Measurements from ENCODE around the gene MCOLN2.

MCOLN2 gene

DNA sequence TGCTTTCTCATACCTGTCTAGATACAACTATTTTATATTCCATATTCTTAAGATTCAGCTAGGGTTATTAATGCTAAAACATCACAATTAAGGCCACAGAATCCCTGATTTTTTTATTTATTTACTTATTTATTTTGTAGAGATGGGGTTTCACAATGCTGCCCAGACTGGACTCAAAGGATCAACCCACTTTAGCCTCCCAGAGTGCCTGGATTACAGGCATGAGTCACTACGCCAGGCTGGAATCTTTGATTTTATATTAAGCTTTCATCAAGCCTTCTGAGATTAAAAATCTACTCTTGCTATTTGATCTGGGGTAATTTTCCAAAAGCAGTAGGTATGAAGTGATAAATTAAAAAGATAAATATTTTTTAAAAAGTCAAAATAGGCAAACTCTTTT lies 38.9 kb downstream of the MCOLN2 start:
- Histone ChIP-seq H3K4ac (ENCODE audit: low read depth, low read length) (no peak overlapping the region), H3K23ac (ENCODE audit: low read length) (no peak overlapping the region), H2BK5ac (ENCODE audit: low read length) (no peak overlapping the region)

GRCh38 chr1:84956655-84957054 lies 40.3 kb downstream of the MCOLN2 start:
- Histone ChIP-seq H2AK5ac (ENCODE audit: low read length) (no peak overlapping the region), H3K4ac (ENCODE audit: low read depth, low read length) (no peak overlapping the region), H3K23ac (ENCODE audit: low read length) (no peak overlapping the region), H3K27ac (ENCODE audit: low read depth, low read length) (no peak overlapping the region), H3K27me3 (ENCODE audit: insufficient read depth, low read length, poor library complexity) (peaks cover 2% of the 10 kb centered on the region), H3K36me3 (ENCODE audit: control insufficient read depth, insufficient read depth, low read length) (no peaks in the 10 kb centered on the region), H2BK120ac (ENCODE audit: low read depth, low read length) (no peak overlapping the region), H2BK5ac (ENCODE audit: low read length) (no peak overlapping the region), H2BK15ac (replicated peaks; ENCODE audit: low read depth) (no peak overlapping the region), H3K79me2 (ENCODE audit: control insufficient read depth, insufficient read depth, low read length) (no peaks in the 10 kb centered on the region), H3K4me2 (ENCODE audit: low read length) (no peak overlapping the region), H3K18ac (ENCODE audit: low read length) (no peak overlapping the region), H3K9ac (ENCODE audit: low read length) (no peak overlapping the region), H4K8ac (ENCODE audit: low read depth, low read length) (no peak overlapping the region), H3K4me3 (ENCODE audit: low read length) (no peak overlapping the region), H3K56ac (ENCODE audit: low read length) (no peak overlapping the region), H4K5ac (ENCODE audit: low read length) (no peak overlapping the region), H3K79me1 (ENCODE audit: low read length) (no peaks in the 10 kb centered on the region), H3K4me1 (ENCODE audit: control insufficient read depth, low read depth, low read length) (no peaks in the 10 kb centered on the region)
- no CpG with 5 or more reads among the region's 6 CpGs for WGBS (ENCODE audit: extremely low coverage, insufficient coverage, low lambda C conversion rate)
- DNase-seq: peak; percentile 25

More for the DNA sequence above, 38.9 kb downstream of the MCOLN2 start:
- no peaks in the 10 kb centered on the region for H3K36me3 ChIP-seq (ENCODE audit: control insufficient read depth, insufficient read depth, low read length)
- H3K18ac ChIP-seq (ENCODE audit: low read length): no peak overlapping the region
- no peak overlapping the region for H3K9ac ChIP-seq (ENCODE audit: low read length)
- H2AK5ac ChIP-seq (ENCODE audit: low read length): no peak overlapping the region
- no peak overlapping the region for H4K5ac ChIP-seq (ENCODE audit: low read length)
- H2BK120ac ChIP-seq (ENCODE audit: low read depth, low read length): no peak overlapping the region
- H2BK15ac ChIP-seq (replicated peaks; ENCODE audit: low read depth): no peak overlapping the region
- no peaks in the 10 kb centered on the region for H3K4me1 ChIP-seq (ENCODE audit: control insufficient read depth, low read depth, low read length)
- no peak overlapping the region for H3K4me2 ChIP-seq (ENCODE audit: low read length)
- no peak overlapping the region for H3K4me3 ChIP-seq (ENCODE audit: low read length)
- H4K8ac ChIP-seq (ENCODE audit: low read depth, low read length): no peak overlapping the region
- H3K56ac ChIP-seq (ENCODE audit: low read length): no peak overlapping the region
- H3K27me3 ChIP-seq (ENCODE audit: insufficient read depth, low read length, poor library complexity): peaks cover 2% of the 10 kb centered on the region
- no CpG with 5 or more reads among the region's 1 CpG for WGBS (ENCODE audit: extremely low coverage, insufficient coverage, low lambda C conversion rate)
- no peak overlapping the region for H3K27ac ChIP-seq (ENCODE audit: low read depth, low read length)
- no peaks in the 10 kb centered on the region for H3K79me2 ChIP-seq (ENCODE audit: control insufficient read depth, insufficient read depth, low read length)
- no peaks in the 10 kb centered on the region for H3K79me1 ChIP-seq (ENCODE audit: low read length)
- DNase-seq: no peak

DNA sequence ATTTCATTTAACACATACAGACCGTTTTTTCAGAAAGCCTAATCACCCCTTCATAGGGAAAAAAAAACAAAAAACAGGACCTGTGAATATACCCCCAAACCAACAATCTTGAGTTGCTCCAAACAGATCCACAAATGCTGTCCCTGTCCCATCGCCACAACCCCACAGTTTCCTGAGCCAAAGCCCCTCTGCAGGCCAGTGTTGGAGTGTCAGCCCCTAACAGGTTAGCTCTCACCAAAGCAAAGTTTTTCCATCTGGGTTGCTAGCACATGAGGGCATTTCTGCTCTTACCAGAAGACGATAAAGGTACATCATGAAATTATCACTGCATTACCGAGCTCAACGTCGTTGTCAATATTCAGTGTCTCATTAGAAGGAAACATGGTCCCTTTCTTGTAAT lies 40.8 kb downstream of the MCOLN2 start:
- no peaks in the 10 kb centered on the region for H3K79me2 ChIP-seq (ENCODE audit: control insufficient read depth, insufficient read depth, low read length)
- H3K27me3 ChIP-seq (ENCODE audit: insufficient read depth, low read length, poor library complexity): peaks cover 2% of the 10 kb centered on the region
- H3K4me2 ChIP-seq (ENCODE audit: low read length): no peak overlapping the region
- H2BK120ac ChIP-seq (ENCODE audit: low read depth, low read length): no peak overlapping the region
- no peaks in the 10 kb centered on the region for H3K4me1 ChIP-seq (ENCODE audit: control insufficient read depth, low read depth, low read length)
- no peaks in the 10 kb centered on the region for H3K36me3 ChIP-seq (ENCODE audit: control insufficient read depth, insufficient read depth, low read length)
- H3K79me1 ChIP-seq (ENCODE audit: low read length): no peaks in the 10 kb centered on the region
- DNase-seq: no peak
- no peak overlapping the region for H3K23ac ChIP-seq (ENCODE audit: low read length)
- no peak overlapping the region for H2BK5ac ChIP-seq (ENCODE audit: low read length)
- no peak overlapping the region for H4K5ac ChIP-seq (ENCODE audit: low read length)
- WGBS (ENCODE audit: extremely low coverage, insufficient coverage, low lambda C conversion rate): no CpG with 5 or more reads among the region's 6 CpGs
- H3K4ac ChIP-seq (ENCODE audit: low read depth, low read length): no peak overlapping the region
- H3K27ac ChIP-seq (ENCODE audit: low read depth, low read length): no peak overlapping the region
- H3K56ac ChIP-seq (ENCODE audit: low read length): no peak overlapping the region
- H2AK5ac ChIP-seq (ENCODE audit: low read length): no peak overlapping the region
- no peak overlapping the region for H4K8ac ChIP-seq (ENCODE audit: low read depth, low read length)
- H3K4me3 ChIP-seq (ENCODE audit: low read length): no peak overlapping the region
- H2BK15ac ChIP-seq (replicated peaks; ENCODE audit: low read depth): no peak overlapping the region
- H3K18ac ChIP-seq (ENCODE audit: low read length): no peak overlapping the region
- no peak overlapping the region for H3K9ac ChIP-seq (ENCODE audit: low read length)

- no peak overlapping the region for H3K18ac ChIP-seq (ENCODE audit: low read length)
- H3K79me1 ChIP-seq (ENCODE audit: low read length): no peaks in the 10 kb centered on the region
- H3K4me2 ChIP-seq (ENCODE audit: low read length): no peak overlapping the region
- H3K56ac ChIP-seq (ENCODE audit: low read length): no peak overlapping the region
- H3K27ac ChIP-seq (ENCODE audit: low read depth, low read length): no peak overlapping the region
- H3K23ac ChIP-seq (ENCODE audit: low read length): no peak overlapping the region
- no peak for DNase-seq
- no peak overlapping the region for H2AK5ac ChIP-seq (ENCODE audit: low read length)
- H4K5ac ChIP-seq (ENCODE audit: low read length): no peak overlapping the region
- H2BK5ac ChIP-seq (ENCODE audit: low read length): no peak overlapping the region
- H2BK120ac ChIP-seq (ENCODE audit: low read depth, low read length): no peak overlapping the region
- H4K8ac ChIP-seq (ENCODE audit: low read depth, low read length): no peak overlapping the region
- H2BK15ac ChIP-seq (replicated peaks; ENCODE audit: low read depth): no peak overlapping the region
- H3K4me3 ChIP-seq (ENCODE audit: low read length): no peak overlapping the region
- H3K36me3 ChIP-seq (ENCODE audit: control insufficient read depth, insufficient read depth, low read length): no peaks in the 10 kb centered on the region
- no peaks in the 10 kb centered on the region for H3K4me1 ChIP-seq (ENCODE audit: control insufficient read depth, low read depth, low read length)
- H3K9ac ChIP-seq (ENCODE audit: low read length): no peak overlapping the region
- H3K4ac ChIP-seq (ENCODE audit: low read depth, low read length): no peak overlapping the region
- H3K27me3 ChIP-seq (ENCODE audit: insufficient read depth, low read length, poor library complexity): peaks cover 2% of the 10 kb centered on the region
- no peaks in the 10 kb centered on the region for H3K79me2 ChIP-seq (ENCODE audit: control insufficient read depth, insufficient read depth, low read length)
Measured at GRCh38 chr1:84949664-84950063, 47.2 kb downstream of the MCOLN2 start.

- no peak overlapping the region for H2BK120ac ChIP-seq (ENCODE audit: low read depth, low read length)
- no peak overlapping the region for H3K27ac ChIP-seq (ENCODE audit: low read depth, low read length)
- no peak overlapping the region for H3K4me3 ChIP-seq (ENCODE audit: low read length)
- H3K56ac ChIP-seq (ENCODE audit: low read length): no peak overlapping the region
- DNase-seq: no peak
- no peak overlapping the region for H3K18ac ChIP-seq (ENCODE audit: low read length)
- no CpG with 5 or more reads among the region's 5 CpGs for WGBS (ENCODE audit: extremely low coverage, insufficient coverage, low lambda C conversion rate)
- H4K5ac ChIP-seq (ENCODE audit: low read length): no peak overlapping the region
- H4K8ac ChIP-seq (ENCODE audit: low read depth, low read length): no peak overlapping the region
- no peaks in the 10 kb centered on the region for H3K27me3 ChIP-seq (ENCODE audit: insufficient read depth, low read length, poor library complexity)
- H3K79me1 ChIP-seq (ENCODE audit: low read length): no peaks in the 10 kb centered on the region
- no peak overlapping the region for H3K4ac ChIP-seq (ENCODE audit: low read depth, low read length)
- H3K36me3 ChIP-seq (ENCODE audit: control insufficient read depth, insufficient read depth, low read length): no peaks in the 10 kb centered on the region
- no peak overlapping the region for H3K9ac ChIP-seq (ENCODE audit: low read length)
- H2AK5ac ChIP-seq (ENCODE audit: low read length): no peak overlapping the region
- H3K4me1 ChIP-seq (ENCODE audit: control insufficient read depth, low read depth, low read length): no peaks in the 10 kb centered on the region
- no peak overlapping the region for H3K23ac ChIP-seq (ENCODE audit: low read length)
- no peaks in the 10 kb centered on the region for H3K79me2 ChIP-seq (ENCODE audit: control insufficient read depth, insufficient read depth, low read length)
- no peak overlapping the region for H2BK5ac ChIP-seq (ENCODE audit: low read length)
- no peak overlapping the region for H2BK15ac ChIP-seq (replicated peaks; ENCODE audit: low read depth)
- H3K4me2 ChIP-seq (ENCODE audit: low read length): no peak overlapping the region
Measured at GRCh38 chr1:84947536-84948410, 49.1 kb downstream of the MCOLN2 start.

DNA sequence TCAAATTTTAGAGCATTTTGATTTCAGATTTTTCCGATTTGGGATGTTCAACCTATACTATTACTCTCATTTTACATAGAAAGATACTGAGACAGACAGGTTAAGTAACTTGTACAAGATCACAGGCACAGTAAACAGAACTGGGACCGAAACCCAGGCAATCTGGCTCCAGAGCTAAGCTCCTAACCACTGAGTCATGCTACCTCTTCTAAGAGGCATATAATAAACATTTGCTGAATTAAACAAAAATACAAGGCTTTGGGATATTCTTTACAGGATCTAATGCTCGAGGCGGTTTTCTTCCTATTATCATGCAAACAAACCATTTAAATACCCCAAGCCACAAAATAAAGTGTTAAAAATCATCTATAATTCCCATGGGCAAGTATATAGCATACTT lies 50.3 kb downstream of the MCOLN2 start:
- Histone ChIP-seq H3K36me3 (ENCODE audit: control insufficient read depth, insufficient read depth, low read length) (no peaks in the 10 kb centered on the region), H2BK15ac (replicated peaks; ENCODE audit: low read depth) (no peak overlapping the region), H3K4me3 (ENCODE audit: low read length) (no peak overlapping the region), H3K18ac (ENCODE audit: low read length) (no peak overlapping the region), H3K4me1 (ENCODE audit: control insufficient read depth, low read depth, low read length) (no peaks in the 10 kb centered on the region), H3K4ac (ENCODE audit: low read depth, low read length) (no peak overlapping the region), H4K5ac (ENCODE audit: low read length) (no peak overlapping the region), H3K79me2 (ENCODE audit: control insufficient read depth, insufficient read depth, low read length) (no peaks in the 10 kb centered on the region), H2BK120ac (ENCODE audit: low read depth, low read length) (no peak overlapping the region), H2BK5ac (ENCODE audit: low read length) (no peak overlapping the region), H3K9ac (ENCODE audit: low read length) (no peak overlapping the region), H3K23ac (ENCODE audit: low read length) (no peak overlapping the region), H3K79me1 (ENCODE audit: low read length) (no peaks in the 10 kb centered on the region), H4K8ac (ENCODE audit: low read depth, low read length) (no peak overlapping the region), H3K27ac (ENCODE audit: low read depth, low read length) (no peak overlapping the region), H3K4me2 (ENCODE audit: low read length) (no peak overlapping the region), H3K27me3 (ENCODE audit: insufficient read depth, low read length, poor library complexity) (no peaks in the 10 kb centered on the region), H2AK5ac (ENCODE audit: low read length) (no peak overlapping the region), H3K56ac (ENCODE audit: low read length) (no peak overlapping the region)
- no CpG with 5 or more reads among the region's 4 CpGs for WGBS (ENCODE audit: extremely low coverage, insufficient coverage, low lambda C conversion rate)
- no peak for DNase-seq

All from mesendoderm (in vitro differentiated cells).